H9 (cell line): ENCODE results near the gene THAP2. TPM values are rescaled to one million over a fixed set of nuclear protein-coding genes. Genes with fewer than 3 reads are reported as not detected.

Source experiments
- DNase-seq: peaks from one replicate; pipeline ENCODE4 v3.0.0-alpha.2; 2017
- H2AFZ ChIP-seq: one replicate; pipeline ENCODE4 v1.6.1; 2013; ENCODE audit warnings: mild to moderate bottlenecking, low read length, control low read depth, moderate library complexity
- H2AK5ac ChIP-seq: 2 replicates; pipeline ENCODE4 v1.6.1; 2013; ENCODE audit warnings: low read length, control low read depth, mixed read lengths; ENCODE audit not compliant: insufficient read length
- H2BK120ac ChIP-seq: one replicate; pipeline ENCODE4 v1.6.1; 2013; ENCODE audit warnings: low read depth, mild to moderate bottlenecking, low read length, control low read depth, inconsistent platforms; ENCODE audit not compliant: poor library complexity, severe bottlenecking
- H2BK12ac ChIP-seq: 2 replicates; pipeline ENCODE4 v1.6.1; 2013; ENCODE audit warnings: low read length, control low read depth, mixed read lengths, low read depth; ENCODE audit not compliant: insufficient read length
- H2BK15ac ChIP-seq: 2 replicates; pipeline ENCODE4 v1.6.1; 2013; ENCODE audit warnings: low read depth, low read length, control low read depth
- H2BK20ac ChIP-seq: one replicate; pipeline ENCODE4 v1.6.1; 2013; ENCODE audit warnings: low read depth, mild to moderate bottlenecking, low read length, control low read depth, inconsistent platforms; ENCODE audit not compliant: poor library complexity, severe bottlenecking
- H2BK5ac ChIP-seq: 2 replicates; pipeline ENCODE4 v1.6.1; 2013; ENCODE audit warnings: low read length, control low read depth, mixed read lengths; ENCODE audit not compliant: insufficient read length
- H3K14ac ChIP-seq: 2 replicates; pipeline ENCODE4 v1.6.1; 2013; ENCODE audit warnings: low read length, control low read depth; ENCODE audit not compliant: insufficient read depth
- H3K18ac ChIP-seq: 2 replicates; pipeline ENCODE4 v1.6.1; 2013; ENCODE audit warnings: low read depth, mild to moderate bottlenecking, mixed read lengths, low read length, control low read depth; ENCODE audit not compliant: insufficient read length
- H3K23ac ChIP-seq: 2 replicates; pipeline ENCODE4 v1.6.1; 2013; ENCODE audit warnings: low read length, control low read depth, mixed read lengths, low read depth; ENCODE audit not compliant: insufficient read length
- H3K23me2 ChIP-seq: 2 replicates; pipeline ENCODE4 v1.6.1; 2013; ENCODE audit warnings: low read depth, mild to moderate bottlenecking, mixed read lengths, low read length, control low read depth; ENCODE audit not compliant: insufficient read length, poor library complexity, severe bottlenecking
- H3K27ac ChIP-seq: 2 replicates; pipeline ENCODE4 v1.5.1; 2013; ENCODE audit warnings: low read length, control low read depth, mixed read lengths, low read depth; ENCODE audit not compliant: insufficient read length
- H3K27me3 ChIP-seq: 2 replicates; pipeline ENCODE4 v1.6.1; 2013; ENCODE audit warnings: low read length, control low read depth, inconsistent platforms; ENCODE audit not compliant: insufficient read depth
- H3K4ac ChIP-seq: 2 replicates; pipeline ENCODE4 v1.6.1; 2013; ENCODE audit warnings: low read depth, mild to moderate bottlenecking, control low read depth, inconsistent platforms, low read length, moderate library complexity
- H3K4me1 ChIP-seq: 2 replicates; pipeline ENCODE4 v1.6.1; 2013; ENCODE audit warnings: low read length, control low read depth, inconsistent platforms; ENCODE audit not compliant: insufficient read depth
- H3K4me2 ChIP-seq: 2 replicates; pipeline ENCODE4 v1.6.1; 2013; ENCODE audit warnings: low read length, control low read depth, mixed read lengths; ENCODE audit not compliant: insufficient read length, insufficient read depth
- H3K56ac ChIP-seq: 2 replicates; pipeline ENCODE4 v1.6.1; 2013; ENCODE audit warnings: low read depth, mild to moderate bottlenecking, mixed read lengths, low read length, control low read depth; ENCODE audit not compliant: insufficient read length
- H3K79me1 ChIP-seq: 2 replicates; pipeline ENCODE4 v1.6.1; 2013; ENCODE audit warnings: low read depth, mild to moderate bottlenecking, moderate library complexity, low read length, control low read depth, inconsistent platforms; ENCODE audit not compliant: insufficient read depth, poor library complexity, severe bottlenecking
- H3K79me2 ChIP-seq: 2 replicates; pipeline ENCODE4 v1.6.1; 2013; ENCODE audit warnings: low read length, control low read depth, inconsistent platforms; ENCODE audit not compliant: insufficient read depth
- H3K9ac ChIP-seq: 2 replicates; pipeline ENCODE4 v1.6.1; 2013; ENCODE audit warnings: low read length, control low read depth, mixed read lengths; ENCODE audit not compliant: insufficient read length; ENCODE audit errors: extremely low read depth
- H3K9me3 ChIP-seq: one replicate; pipeline ENCODE4 v1.6.1; 2013; ENCODE audit warnings: low read depth, low read length, inconsistent platforms; ENCODE audit not compliant: control insufficient read depth
- H3T11ph ChIP-seq: one replicate; pipeline ENCODE4 v1.6.1; 2013; ENCODE audit warnings: mild to moderate bottlenecking, low read length, control low read depth, inconsistent platforms
- H4K20me1 ChIP-seq: one replicate; pipeline ENCODE4 v1.6.1; 2013; ENCODE audit not compliant: control insufficient read depth, insufficient read length, insufficient read depth
- H4K5ac ChIP-seq: 2 replicates; pipeline ENCODE4 v1.6.1; 2013; ENCODE audit warnings: low read depth, mild to moderate bottlenecking, mixed read lengths, low read length, control low read depth; ENCODE audit not compliant: insufficient read length
- H4K8ac ChIP-seq: replicated peaks from 2 replicates; pipeline ENCODE4 v1.6.1; 2013; ENCODE audit warnings: low read length, control low read depth, mixed read lengths, low read depth; ENCODE audit not compliant: insufficient read length
- H4K91ac ChIP-seq: 2 replicates; pipeline ENCODE4 v1.6.1; 2013; ENCODE audit warnings: low read depth, mild to moderate bottlenecking, moderate library complexity, mixed read lengths, low read length, control low read depth; ENCODE audit not compliant: insufficient read length
- H3K27ac Mint-ChIP-seq, 3 experiments: 2 replicates in 2 of 3; 3 replicates in 1 of 3; pipeline ENCODE4 v1.8.0; 2020 to 2021; ENCODE audit warnings: mixed read lengths in 3 of 3, mild to moderate bottlenecking in 1 of 3, moderate library complexity in 1 of 3
- H3K27me3 Mint-ChIP-seq: 2 replicates; pipeline ENCODE4 v1.8.0; 2021; ENCODE audit warnings: low read depth, mild to moderate bottlenecking, moderate library complexity, mixed read lengths
- H3K36me3 Mint-ChIP-seq, 3 experiments: 2 replicates in 2 of 3; 3 replicates in 1 of 3; pipeline ENCODE4 v1.8.0; 2020 to 2021; ENCODE audit warnings: low read depth in 3 of 3, mixed read lengths in 3 of 3; ENCODE audit not compliant: insufficient read depth in 1 of 3
- H3K4me1 Mint-ChIP-seq, 2 experiments: 2 replicates each; pipeline ENCODE4 v1.8.0; 2020; ENCODE audit warnings: mixed read lengths in 2 of 2
- H3K4me3 Mint-ChIP-seq, 2 experiments: 2 replicates in 1 of 2; 3 replicates in 1 of 2; pipeline ENCODE4 v1.8.0; 2020 to 2021; ENCODE audit warnings: mild to moderate bottlenecking in 2 of 2, mixed read lengths in 2 of 2, moderate library complexity in 1 of 2
- H3K9me3 Mint-ChIP-seq, 2 experiments: 2 replicates in 1 of 2; 3 replicates in 1 of 2; pipeline ENCODE4 v1.8.0; 2020; ENCODE audit warnings: mild to moderate bottlenecking in 2 of 2, mixed read lengths in 2 of 2, moderate library complexity in 1 of 2
- CTCF ChIP-seq: fragments of 200-600 bp; sonication (generic); conservative IDR thresholded peaks from 3 replicates; pipeline ENCODE4 v1.8.0; 2021; ENCODE audit warnings: antibody characterized with exemption, mild to moderate bottlenecking
- WGBS: extraction: QIAGEN DNeasy Blood & Tissue Kit; methylation state at CpG from one replicate; pipeline ENCODE4 v1.1.7; 2013; ENCODE audit warnings: missing lambda C conversion rate, low lambda C conversion rate, mixed read lengths; ENCODE audit not compliant: insufficient read length; ENCODE audit errors: extremely low coverage; 5-methylcytosine and 5-hydroxymethylcytosine counted together
- total RNA-seq: library from RNA; stranded (reverse); gene quantifications from 2 replicates; pipeline ENCODE4 v1.2.1, GENCODE V29; 2021

The THAP2 gene
- total RNA-seq, 1 experiment from 2014 or later = 3.7 TPM

GRCh38 chr12:71708658-71709057, 44.6 kb downstream of the THAP2 start:
- no peak overlapping the region for H2AK5ac ChIP-seq
- H2BK15ac ChIP-seq = no peak overlapping the region
- H2AFZ ChIP-seq = no peak overlapping the region
- H3K36me3 Mint-ChIP-seq = peaks cover 0 to 15% (median 6%) of the 10 kb centered on the region in 3 experiments; a peak in 5 of 7 replicates
- peaks cover 9 to 14% of the 10 kb centered on the region in 2 experiments; a peak in 3 of 4 replicates for H3K4me1 Mint-ChIP-seq
- no peak overlapping the region for H3K14ac ChIP-seq
- H3K56ac ChIP-seq = no peak overlapping the region
- no peaks in the 10 kb centered on the region for H3K79me2 ChIP-seq
- H3K18ac ChIP-seq = no peak overlapping the region
- H3K9ac ChIP-seq = no peak overlapping the region
- no peak overlapping the region for H2BK20ac ChIP-seq
- no peaks in the 10 kb centered on the region for H3K79me1 ChIP-seq
- H3K27me3 ChIP-seq = no peaks in the 10 kb centered on the region
- no peak overlapping the region for H3K27ac ChIP-seq
- H4K5ac ChIP-seq = no peak overlapping the region
- no peak for DNase-seq
- no peak overlapping the region for H3K4me2 ChIP-seq
- no peaks in the 10 kb centered on the region for H3K23me2 ChIP-seq
- TF ChIP-seq CTCF = no peak
- H3K9me3 Mint-ChIP-seq = peaks cover 12 to 18% of the 10 kb centered on the region in 2 experiments
- H4K20me1 ChIP-seq = no peaks in the 10 kb centered on the region
- WGBS = no CpG with 5 or more reads among the region's 1 CpG
- no peaks in the 10 kb centered on the region for H3K4me1 ChIP-seq
- no peak overlapping the region for H2BK5ac ChIP-seq
- H3K23ac ChIP-seq = no peak overlapping the region
- H2BK12ac ChIP-seq = no peak overlapping the region
- H3K9me3 ChIP-seq = no peaks in the 10 kb centered on the region
- no peak overlapping the region for H2BK120ac ChIP-seq
- no peak overlapping the region for H4K8ac ChIP-seq
- H3K4ac ChIP-seq = no peak overlapping the region
- H3K4me3 Mint-ChIP-seq = no peak overlapping the region
- H3T11ph ChIP-seq = no peak overlapping the region
- H4K91ac ChIP-seq = no peak overlapping the region
- no peak overlapping the region for H3K27ac Mint-ChIP-seq
- H3K27me3 Mint-ChIP-seq = no peaks in the 10 kb centered on the region
